T-cell (primary cell): ENCODE measurements around the gene HOMER2. TPM values are rescaled to one million over a fixed set of nuclear protein-coding genes. Genes with fewer than 3 reads are reported as not detected.
A peak's percentile ranks its signal among the peaks of the same experiment; 100 is the strongest.

Experiments used
- ATAC-seq, 4 experiments: fragments of 200-7000 bp in 3 of 4; fragments of 150-1000 bp in 1 of 4; cut with Tn5 transposase; replicated peaks in 1 of 4; 1 replicate in 3 of 4; 2 replicates in 1 of 4; pipeline ENCODE4 v1.10.0; 2021; ENCODE audit warnings: moderate library complexity in 3 of 4, mild to moderate bottlenecking in 2 of 4, moderate number of reproducible peaks in 1 of 4
- CTCF ChIA-PET, 2 donors: fragments of 300-600 bp; sonication (Branson Sonifier 250); formaldehyde crosslinking; loops; one replicate each; lab custom pipeline; 2022; ENCODE audit warnings: antibody characterized with exemption in 2 of 2; lab: Charles Lee
- POLR2A ChIA-PET, 2 donors: fragments of 300-600 bp; sonication (Branson Sonifier 250); formaldehyde crosslinking; loops; one replicate each; lab custom pipeline; 2022; ENCODE audit warnings: antibody characterized with exemption in 2 of 2; lab: Charles Lee
- DNase-seq, 35 experiments: peaks; one replicate each; pipeline versions ENCODE4 v3.0.0 to v3.0.0-alpha.2; 2013 to 2023
- H3K27ac ChIP-seq: one replicate; pipeline ENCODE4 v1.5.1; 2013; ENCODE audit warnings: low read length
- H3K27me3 ChIP-seq, 2 experiments: replicated peaks in 1 of 2; 1 replicate in 1 of 2; 2 replicates in 1 of 2; pipeline versions ENCODE4 v1.6.1 to v1.7.0; 2013; ENCODE audit warnings: low read length in 1 of 2, mixed read lengths in 1 of 2; ENCODE audit not compliant: control insufficient read depth in 2 of 2, insufficient read depth in 2 of 2; ENCODE audit errors: extremely low read depth in 1 of 2
- H3K36me3 ChIP-seq, 2 donors: 1 replicate in 1 of 2; 2 replicates in 1 of 2; pipeline versions ENCODE4 v1.6.1 to v1.7.0; 2013; ENCODE audit warnings: low read length in 1 of 2; ENCODE audit not compliant: control insufficient read depth in 2 of 2, insufficient read depth in 1 of 2; ENCODE audit errors: extremely low read depth in 1 of 2
- H3K4me1 ChIP-seq, 2 experiments: 1 replicate in 1 of 2; 2 replicates in 1 of 2; pipeline versions ENCODE4 v1.6.1 to v1.7.0; 2013; ENCODE audit warnings: low read length in 2 of 2, mixed read lengths in 1 of 2; ENCODE audit not compliant: insufficient read depth in 2 of 2, control insufficient read depth in 1 of 2; ENCODE audit errors: extremely low read depth in 1 of 2
- H3K4me3 ChIP-seq, 2 donors: 1 replicate in 1 of 2; 2 replicates in 1 of 2; pipeline versions ENCODE4 v1.5.1 to v1.7.0; 2013; ENCODE audit warnings: mild to moderate bottlenecking in 2 of 2, low read length in 1 of 2, moderate library complexity in 1 of 2; ENCODE audit not compliant: control insufficient read depth in 1 of 2; ENCODE audit errors: extremely low read depth in 1 of 2
- H3K9me3 ChIP-seq: 2 replicates; pipeline ENCODE4 v1.7.0; 2013
- H3K27ac Mint-ChIP-seq, 2 donors: one replicate each; pipeline ENCODE4 v1.8.0; 2020 to 2021; ENCODE audit warnings: mild to moderate bottlenecking in 2 of 2, mixed read lengths in 2 of 2
- H3K27me3 Mint-ChIP-seq, 2 donors: one replicate each; pipeline ENCODE4 v1.8.0; 2021 to 2022; ENCODE audit warnings: mixed read lengths in 2 of 2
- H3K36me3 Mint-ChIP-seq: one replicate; pipeline ENCODE4 v1.8.0; 2021; ENCODE audit warnings: mixed read lengths
- H3K4me1 Mint-ChIP-seq, 3 donors: one replicate each; pipeline ENCODE4 v1.8.0; 2020 to 2022; ENCODE audit warnings: mixed read lengths in 3 of 3, mild to moderate bottlenecking in 1 of 3
- H3K4me3 Mint-ChIP-seq, 3 donors: one replicate each; pipeline ENCODE4 v1.8.0; 2020 to 2022; ENCODE audit warnings: mild to moderate bottlenecking in 3 of 3, mixed read lengths in 3 of 3, moderate library complexity in 3 of 3
- H3K9me3 Mint-ChIP-seq, 3 donors: one replicate each; pipeline ENCODE4 v1.8.0; 2020 to 2022; ENCODE audit warnings: mixed read lengths in 3 of 3
- WGBS: methylation state at CpG from one replicate; pipeline ENCODE4 v1.1.5; 2013; ENCODE audit warnings: missing lambda C conversion rate; ENCODE audit not compliant: insufficient coverage; 5-methylcytosine and 5-hydroxymethylcytosine counted together
- total RNA-seq, 35 experiments: library from RNA in 6 of 35; stranded (reverse) in 6 of 35; fragments of 120-200 nt in 1 of 35; gene quantifications; one replicate each; pipeline versions ENCODE4 v1.2.1 to v1.2.4 and lab custom pipeline; 2013 to 2026

Gene HOMER2
- total RNA-seq, 5 donors from 2014 or later (not counting 1 experiment from before 2014, with no cell fraction given), result 2.7 to 9.1 (median 7.3) TPM

GRCh38 chr15:82820128-82820527 lies 132.4 kb downstream of the HOMER2 start:
- H3K27ac Mint-ChIP-seq, result no peak overlapping the region

GRCh38 chr15:82812994-82813393 lies 139.5 kb downstream of the HOMER2 start:
- H3K36me3 Mint-ChIP-seq, result peaks cover 40% of the 10 kb centered on the region
- H3K27me3 ChIP-seq, result no peaks in the 10 kb centered on the region
- peak overlapping the region; percentile 97 for H3K27ac ChIP-seq
- WGBS, result 88% methylated on average over 2 of the region's 4 CpGs
- peak overlapping the region; percentile 90 to 95 (median 91) for H3K4me3 Mint-ChIP-seq
- CTCF ChIA-PET, result interaction anchor here in 1 of 2 donors (0.6 kb wide), 1 partner anchor 16 kb away, joined by 3 read pairs; no protein-coding TSS in a partner anchor
- no peaks in the 10 kb centered on the region for H3K9me3 ChIP-seq
- peaks cover 12 to 24% of the 10 kb centered on the region in 2 experiments for H3K4me1 ChIP-seq
- H3K9me3 Mint-ChIP-seq, result no peaks in the 10 kb centered on the region
- POLR2A ChIA-PET, result interaction anchor here (0.5 to 1.1 kb wide), 6 partner anchors 8 to 282 kb away, joined by 3 to 12 read pairs (median 4); no protein-coding TSS in a partner anchor
- H3K27me3 Mint-ChIP-seq, result no peaks in the 10 kb centered on the region
- peaks cover 54 to 62% (median 55%) of the 10 kb centered on the region in 3 donors for H3K4me1 Mint-ChIP-seq
- no peak for ATAC-seq
- H3K36me3 ChIP-seq, result peaks cover 0 to 48% of the 10 kb centered on the region in 2 donors
- DNase-seq, result no peak
- H3K27ac Mint-ChIP-seq, result peak overlapping the region; percentile 79 to 90
- no peak overlapping the region for H3K4me3 ChIP-seq

More at GRCh38 chr15:82820128-82820527, 132.4 kb downstream of the HOMER2 start:
- H3K9me3 ChIP-seq, result no peaks in the 10 kb centered on the region
- no peaks in the 10 kb centered on the region for H3K27me3 Mint-ChIP-seq
- CTCF ChIA-PET, result no interaction called here
- POLR2A ChIA-PET, result no interaction called here
- no peak overlapping the region for H3K4me3 Mint-ChIP-seq
- no peaks in the 10 kb centered on the region for H3K9me3 Mint-ChIP-seq
- DNase-seq (no peak), ATAC-seq (no peak)
- H3K36me3 Mint-ChIP-seq, result peaks cover 53% of the 10 kb centered on the region
- no peak overlapping the region for H3K4me3 ChIP-seq
- H3K36me3 ChIP-seq, result peaks cover 5 to 75% of the 10 kb centered on the region in 2 donors
- no peaks in the 10 kb centered on the region for H3K4me1 ChIP-seq
- H3K27me3 ChIP-seq, result no peaks in the 10 kb centered on the region
- no peak overlapping the region for H3K27ac ChIP-seq
- peaks cover 26 to 30% (median 27%) of the 10 kb centered on the region in 3 donors for H3K4me1 Mint-ChIP-seq

- Mint-ChIP-seq H3K27me3 (no peaks in the 10 kb centered on the region), H3K4me1 (peaks cover 46 to 52% (median 46%) of the 10 kb centered on the region in 3 donors), H3K4me3 (peak overlapping the region; percentile 90 to 95 (median 91)), H3K27ac (peak overlapping the region; percentile 92 to 97), H3K36me3 (peaks cover 27% of the 10 kb centered on the region), H3K9me3 (no peaks in the 10 kb centered on the region)
- Histone ChIP-seq H3K36me3 (peaks cover 0 to 29% of the 10 kb centered on the region in 2 donors), H3K9me3 (no peaks in the 10 kb centered on the region), H3K4me1 (peaks cover 12 to 24% of the 10 kb centered on the region in 2 experiments), H3K4me3 (peak overlapping the region; percentile 68 to 82), H3K27ac (peak overlapping the region; percentile 97), H3K27me3 (no peaks in the 10 kb centered on the region)
- no CpG with 5 or more reads among the region's 6 CpGs for WGBS
- DNase-seq (peak in 31 of 35 experiments; percentile 14 to 85 (median 56)), ATAC-seq (peak in 1 of 4 experiments; percentile 28)
- ChIA-PET CTCF (interaction anchor here in 1 of 2 donors (0.6 to 2.2 kb wide), 4 partner anchors 60 to 249 kb away, joined by 3 to 13 read pairs (median 5); no protein-coding TSS in a partner anchor), POLR2A (interaction anchor here (0.6 to 1.6 kb wide), 8 partner anchors 12 to 1826 kb away, joined by 3 to 12 read pairs (median 4); no protein-coding TSS in a partner anchor)
Measured at GRCh38 chr15:82810890-82811426, 141.6 kb downstream of the HOMER2 start.

GRCh38 chr15:82810061-82810889 lies 142.2 kb downstream of the HOMER2 start:
- Histone ChIP-seq H3K27me3 (no peaks in the 10 kb centered on the region), H3K4me1 (peaks cover 12 to 24% of the 10 kb centered on the region in 2 experiments), H3K9me3 (no peaks in the 10 kb centered on the region), H3K36me3 (peaks cover 0 to 22% of the 10 kb centered on the region in 2 donors), H3K27ac (peak overlapping the region; percentile 97), H3K4me3 (peak overlapping the region; percentile 68 to 82)
- H3K4me1 Mint-ChIP-seq, result peaks cover 39 to 45% (median 39%) of the 10 kb centered on the region in 3 donors
- peaks cover 21% of the 10 kb centered on the region for H3K36me3 Mint-ChIP-seq
- H3K27me3 Mint-ChIP-seq, result no peaks in the 10 kb centered on the region
- WGBS, result 0% methylated on average over 80 of the region's 81 CpGs
- H3K27ac Mint-ChIP-seq, result peak overlapping the region; percentile 92 to 97
- H3K9me3 Mint-ChIP-seq, result no peaks in the 10 kb centered on the region
- DNase-seq (peak in 26 of 35 experiments; percentile 8 to 58 (median 24)), ATAC-seq (peak; percentile 7 to 54 (median 48))
- ChIA-PET POLR2A (interaction anchor here in 1 of 2 donors (1.0 to 1.6 kb wide), 4 partner anchors 13 to 175 kb away, joined by 3 to 12 read pairs (median 8); no protein-coding TSS in a partner anchor), CTCF (interaction anchor here in 1 of 2 donors (0.8 to 2.2 kb wide), 3 partner anchors 60 to 249 kb away, joined by 4 to 13 read pairs (median 6); no protein-coding TSS in a partner anchor)
- peak overlapping the region; percentile 90 to 95 (median 91) for H3K4me3 Mint-ChIP-seq

GRCh38 chr15:82809308-82810060 lies 143.0 kb downstream of the HOMER2 start, which contains the start of gene WHAMM:
WHAMM (plus strand) TSS chr15:82809628; CDS start chr15:82809727, 99 bp downstream.
- under 1% methylated on average over 63 of the region's 67 CpGs for WGBS

More at GRCh38 chr15:82809308-82810060, 143.0 kb downstream of the HOMER2 start, which contains the start of gene WHAMM:
- CTCF ChIA-PET, result interaction anchor here in 1 of 2 donors (0.7 to 2.2 kb wide), 3 partner anchors 59 to 271 kb away, joined by 3 to 13 read pairs (median 3); no protein-coding TSS in a partner anchor
- Mint-ChIP-seq H3K27ac (peak within 1 kb of the TSS; percentile 92 to 97), H3K4me1 (peaks cover 36 to 41% (median 37%) of the 10 kb centered on the region in 3 donors), H3K36me3 (peaks cover 18% of the 10 kb centered on the region), H3K4me3 (peak within 1 kb of the TSS; percentile 90 to 95 (median 91)), H3K27me3 (no peaks in the 10 kb centered on the region), H3K9me3 (no peaks in the 10 kb centered on the region)
- Histone ChIP-seq H3K9me3 (no peaks in the 10 kb centered on the region), H3K36me3 (peaks cover 0 to 19% of the 10 kb centered on the region in 2 donors), H3K4me1 (peaks cover 12 to 24% of the 10 kb centered on the region in 2 experiments), H3K27ac (peak within 1 kb of the TSS; percentile 97), H3K4me3 (peak within 1 kb of the TSS; percentile 71 to 82), H3K27me3 (no peaks in the 10 kb centered on the region)
- ATAC-seq (peak; percentile 92 to 94 (median 92)), DNase-seq (peak; percentile 86 to 98 (median 95))
- POLR2A ChIA-PET, result interaction anchor here in 1 of 2 donors (0.6 kb wide), 1 partner anchor 59 kb away, joined by 3 read pairs; no protein-coding TSS in a partner anchor
